ENCODE results near the gene YARS1.
A peak's percentile ranks its signal among the peaks of the same experiment; 100 is the strongest.

Gene YARS1

DNA sequence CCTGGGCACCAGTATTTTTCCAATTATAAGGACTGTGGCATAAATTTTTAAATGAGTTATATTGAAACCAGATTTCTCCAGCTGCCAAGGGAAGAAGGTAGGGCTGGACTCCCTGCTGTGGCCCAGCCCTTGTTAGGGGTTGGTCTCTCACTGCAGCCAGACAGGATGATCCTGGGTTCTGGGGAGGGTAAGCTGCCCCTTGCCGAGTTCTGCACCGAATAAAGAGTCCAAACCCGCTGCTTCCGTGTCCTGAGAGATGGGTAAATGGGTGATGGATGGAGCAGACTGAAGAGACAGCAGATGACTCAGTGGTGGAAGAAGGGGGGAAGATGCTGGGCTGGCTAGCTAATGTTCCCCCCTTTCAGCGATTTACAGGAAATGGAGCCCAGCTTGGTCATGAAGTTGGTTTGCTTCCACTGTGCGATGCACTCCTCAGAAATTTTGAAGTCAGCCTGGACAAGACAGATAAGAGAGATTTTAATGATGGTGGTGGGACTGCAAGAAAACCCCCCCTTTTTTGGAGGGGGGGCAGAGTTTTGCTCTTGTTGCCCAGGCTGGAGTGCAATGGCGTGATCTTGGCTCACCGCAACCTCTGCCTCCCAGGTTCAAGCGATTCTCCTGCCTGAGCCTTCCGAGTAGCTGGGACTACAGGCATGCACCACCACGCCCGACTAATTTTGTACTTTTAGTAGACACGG, 41.4 kb downstream of the YARS1 start:
- no peak for DNase-seq

DNA sequence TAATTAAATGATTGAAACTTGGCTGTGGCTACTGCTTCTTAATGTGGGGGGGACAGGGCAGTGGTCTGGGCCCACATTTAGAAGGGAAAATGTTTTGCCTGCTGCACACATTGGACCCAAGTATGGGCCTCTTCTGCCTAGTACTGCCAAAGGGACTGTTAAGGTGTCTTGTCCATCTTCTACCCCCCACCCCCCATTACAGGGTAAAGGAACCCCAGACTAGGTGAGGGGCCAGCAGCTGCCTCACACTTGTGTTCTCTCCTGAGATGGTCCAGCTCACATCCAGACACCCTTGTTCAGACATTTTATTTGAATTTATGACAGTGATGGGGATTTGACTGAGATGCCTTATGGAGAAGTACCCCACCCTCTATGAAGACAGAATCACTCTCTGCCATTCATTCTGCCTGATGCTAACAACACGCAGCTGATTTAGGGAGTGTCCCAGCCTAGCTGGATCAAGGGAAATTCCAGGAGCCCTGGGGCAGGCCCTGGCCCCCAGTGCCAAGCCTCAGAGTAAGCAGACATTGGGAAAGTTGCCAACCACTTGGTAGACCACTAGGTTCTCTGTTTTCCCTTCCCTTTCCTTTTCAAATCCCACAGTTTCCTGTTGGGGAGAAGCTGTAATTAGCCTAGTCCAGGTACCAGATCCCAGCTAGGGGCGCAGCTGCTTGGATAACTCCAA, 42.1 kb downstream of the YARS1 start:
- no peak for DNase-seq

DNA sequence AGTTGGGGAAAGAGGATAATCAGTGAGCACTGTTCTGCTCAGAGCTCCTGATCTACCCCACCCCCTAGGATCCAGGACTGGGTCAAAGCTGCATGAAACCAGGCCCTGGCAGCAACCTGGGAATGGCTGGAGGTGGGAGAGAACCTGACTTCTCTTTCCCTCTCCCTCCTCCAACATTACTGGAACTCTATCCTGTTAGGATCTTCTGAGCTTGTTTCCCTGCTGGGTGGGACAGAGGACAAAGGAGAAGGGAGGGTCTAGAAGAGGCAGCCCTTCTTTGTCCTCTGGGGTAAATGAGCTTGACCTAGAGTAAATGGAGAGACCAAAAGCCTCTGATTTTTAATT, 42.7 kb downstream of the YARS1 start:
- DNase-seq = no peak

DNA sequence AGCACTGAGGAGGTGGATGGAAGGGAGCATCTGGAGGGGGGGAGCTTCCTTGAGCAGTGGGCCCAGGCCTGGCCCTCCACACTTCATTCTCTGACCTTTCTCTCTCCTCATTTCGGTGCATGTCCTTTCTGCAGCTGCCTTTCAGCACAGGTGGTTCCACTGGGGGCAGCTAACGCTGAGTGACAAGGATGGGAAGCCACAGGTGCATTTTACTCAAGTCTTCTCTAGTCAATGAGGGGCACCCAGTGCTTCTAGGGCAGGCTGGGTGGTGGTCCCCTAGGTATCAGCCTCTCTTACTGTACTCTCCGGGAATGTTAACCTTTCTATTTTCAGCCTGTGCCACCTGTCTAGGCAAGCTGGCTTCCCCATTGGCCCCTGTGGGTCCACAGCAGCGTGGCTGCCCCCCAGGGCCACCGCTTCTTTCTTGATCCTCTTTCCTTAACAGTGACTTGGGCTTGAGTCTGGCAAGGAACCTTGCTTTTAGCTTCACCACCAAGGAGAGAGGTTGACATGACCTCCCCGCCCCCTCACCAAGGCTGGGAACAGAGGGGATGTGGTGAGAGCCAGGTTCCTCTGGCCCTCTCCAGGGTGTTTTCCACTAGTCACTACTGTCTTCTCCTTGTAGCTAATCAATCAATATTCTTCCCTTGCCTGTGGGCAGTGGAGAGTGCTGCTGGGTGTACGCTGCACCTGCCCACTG, 43.2 kb downstream of the YARS1 start:
- no peak for DNase-seq

DNA sequence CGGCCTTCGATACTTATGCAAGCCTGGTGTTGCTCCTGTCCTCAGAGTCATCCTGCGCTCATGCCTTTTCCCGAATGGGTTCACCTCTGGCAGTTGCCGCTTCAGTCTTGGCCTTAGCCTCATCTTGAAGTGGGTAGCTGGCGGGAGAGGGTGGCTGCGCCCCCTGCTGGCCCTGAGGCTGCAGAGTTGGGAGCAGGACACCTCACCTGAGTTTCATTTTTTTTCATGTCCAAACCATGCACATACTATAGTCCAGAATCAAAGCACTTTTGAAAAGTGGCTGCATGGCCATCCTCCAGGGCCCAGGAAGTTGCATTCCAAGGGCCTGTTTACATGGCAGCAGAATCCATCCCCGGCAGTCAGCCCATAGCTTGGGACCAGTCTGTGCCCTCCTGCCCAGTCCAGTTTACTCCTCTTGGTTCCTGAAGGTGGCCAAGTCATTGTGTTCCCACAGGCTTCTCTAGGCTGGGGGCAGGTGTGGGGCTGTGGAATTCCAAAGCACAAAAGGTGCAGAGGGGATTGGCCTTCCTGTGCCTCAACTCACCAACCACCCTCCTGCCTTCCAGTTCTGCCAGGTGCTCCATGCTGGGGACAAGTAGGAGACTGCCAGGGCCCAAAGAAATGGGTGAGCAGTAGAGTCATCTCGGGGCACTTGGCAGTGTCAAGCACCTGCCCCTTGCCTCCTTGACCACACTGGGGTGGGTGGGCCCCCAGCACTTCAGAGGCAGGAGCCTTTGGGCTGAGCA, 44.0 kb downstream of the YARS1 start:
- peak; percentile 73 for DNase-seq

DNA sequence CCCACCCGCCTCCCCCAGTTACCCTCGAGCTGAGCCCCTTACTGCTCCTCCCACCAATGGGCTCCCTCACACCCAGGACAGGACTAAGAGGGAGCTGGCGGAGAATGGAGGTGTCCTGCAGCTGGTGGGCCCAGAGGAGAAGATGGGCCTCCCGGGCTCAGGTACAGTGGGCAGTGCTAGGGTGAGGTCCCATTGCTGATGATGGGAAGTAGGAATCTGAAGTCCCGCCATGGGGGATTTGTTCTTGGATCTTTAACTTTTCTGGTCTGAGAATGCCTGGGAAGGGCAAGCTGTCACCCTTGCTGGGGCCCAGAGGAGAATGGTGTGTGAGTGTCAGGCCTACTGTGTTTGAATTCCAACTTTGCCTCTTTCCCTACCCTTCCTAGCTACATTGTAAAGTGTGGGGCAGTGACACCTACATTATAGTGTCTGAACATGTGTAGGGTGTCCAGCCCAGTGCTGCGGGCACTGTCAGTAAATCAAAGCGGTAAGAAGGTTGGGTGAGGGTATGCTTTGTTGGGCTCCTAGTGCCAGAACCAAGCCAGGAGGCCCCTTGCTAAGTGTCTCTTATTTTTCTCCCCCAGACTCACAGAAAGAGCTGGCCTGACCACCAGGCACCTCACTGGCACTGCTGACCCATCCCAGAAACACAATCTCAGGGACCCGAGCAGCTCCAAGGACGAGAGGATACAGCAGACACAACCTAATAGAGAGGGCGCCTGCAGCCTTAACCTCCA, 44.7 kb downstream of the YARS1 start:
- DNase-seq = no peak

DNA sequence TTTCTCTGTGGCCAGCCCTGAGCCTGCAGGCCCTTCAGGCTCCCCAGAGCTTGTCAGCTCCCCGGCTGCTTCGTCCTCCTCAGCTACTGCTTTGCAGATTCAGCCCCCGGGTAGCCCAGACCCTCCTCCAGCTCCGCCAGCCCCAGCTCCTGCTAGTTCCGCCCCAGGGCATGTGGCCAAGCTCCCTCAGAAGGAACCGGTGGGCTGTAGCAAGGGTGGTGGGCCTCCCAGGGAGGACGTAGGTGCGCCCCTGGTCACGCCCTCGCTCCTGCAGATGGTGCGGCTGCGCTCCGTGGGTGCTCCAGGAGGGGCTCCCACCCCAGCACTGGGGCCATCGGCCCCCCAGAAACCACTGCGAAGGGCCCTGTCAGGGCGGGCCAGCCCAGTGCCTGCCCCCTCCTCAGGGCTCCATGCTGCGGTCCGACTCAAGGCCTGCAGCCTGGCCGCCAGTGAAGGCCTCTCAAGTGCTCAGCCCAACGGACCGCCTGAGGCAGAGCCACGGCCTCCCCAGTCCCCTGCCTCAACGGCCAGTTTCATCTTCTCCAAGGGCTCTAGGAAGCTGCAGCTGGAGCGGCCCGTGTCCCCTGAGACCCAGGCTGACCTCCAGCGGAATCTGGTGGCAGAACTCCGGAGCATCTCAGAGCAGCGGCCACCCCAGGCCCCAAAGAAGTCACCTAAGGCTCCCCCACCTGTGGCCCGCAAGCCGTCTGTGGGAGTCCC, 45.4 kb downstream of the YARS1 start:
- DNase-seq = no peak

DNA sequence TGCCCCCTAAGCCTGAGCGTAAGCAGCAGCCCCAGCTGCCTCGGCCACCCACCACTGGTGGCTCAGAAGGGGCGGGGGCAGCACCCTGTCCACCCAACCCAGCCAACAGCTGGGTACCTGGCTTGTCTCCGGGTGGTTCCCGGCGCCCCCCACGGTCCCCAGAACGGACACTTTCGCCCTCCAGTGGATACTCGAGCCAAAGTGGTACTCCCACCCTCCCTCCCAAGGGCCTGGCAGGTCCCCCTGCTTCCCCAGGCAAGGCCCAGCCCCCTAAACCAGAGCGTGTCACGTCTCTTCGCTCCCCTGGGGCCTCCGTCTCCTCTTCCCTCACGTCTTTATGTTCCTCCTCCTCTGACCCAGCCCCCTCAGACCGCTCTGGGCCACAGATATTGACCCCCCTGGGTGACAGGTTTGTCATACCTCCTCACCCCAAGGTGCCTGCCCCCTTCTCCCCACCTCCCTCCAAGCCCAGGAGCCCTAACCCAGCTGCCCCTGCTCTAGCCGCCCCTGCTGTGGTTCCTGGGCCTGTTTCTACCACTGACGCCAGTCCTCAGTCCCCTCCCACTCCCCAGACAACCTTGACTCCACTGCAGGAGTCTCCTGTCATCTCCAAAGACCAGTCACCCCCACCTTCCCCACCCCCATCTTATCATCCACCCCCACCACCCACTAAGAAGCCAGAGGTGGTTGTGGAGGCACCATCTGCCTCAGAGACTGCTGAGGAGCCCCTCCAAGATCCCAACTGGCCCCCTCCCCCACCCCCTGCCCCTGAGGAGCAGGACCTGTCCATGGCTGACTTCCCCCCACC, 46.2 kb downstream of the YARS1 start:
- no peak for DNase-seq

DNA sequence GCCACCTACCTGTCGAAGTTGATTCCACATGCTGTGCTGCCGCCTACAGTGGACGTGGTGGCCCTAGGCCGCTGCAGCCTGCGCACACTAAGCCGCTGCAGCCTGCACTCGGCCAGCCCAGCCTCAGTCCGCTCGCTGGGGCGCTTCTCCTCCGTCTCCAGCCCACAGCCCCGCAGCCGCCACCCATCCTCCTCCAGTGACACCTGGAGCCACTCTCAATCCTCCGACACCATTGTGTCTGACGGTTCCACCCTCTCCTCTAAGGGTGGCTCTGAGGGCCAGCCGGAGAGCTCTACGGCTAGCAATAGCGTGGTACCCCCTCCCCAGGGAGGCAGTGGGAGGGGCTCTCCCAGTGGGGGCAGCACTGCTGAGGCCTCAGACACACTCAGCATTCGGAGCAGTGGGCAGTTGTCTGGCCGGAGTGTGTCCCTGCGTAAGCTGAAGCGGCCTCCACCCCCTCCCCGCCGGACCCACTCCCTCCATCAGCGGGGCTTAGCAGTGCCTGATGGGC, 46.9 kb downstream of the YARS1 start:
- DNase-seq = no peak

DNA sequence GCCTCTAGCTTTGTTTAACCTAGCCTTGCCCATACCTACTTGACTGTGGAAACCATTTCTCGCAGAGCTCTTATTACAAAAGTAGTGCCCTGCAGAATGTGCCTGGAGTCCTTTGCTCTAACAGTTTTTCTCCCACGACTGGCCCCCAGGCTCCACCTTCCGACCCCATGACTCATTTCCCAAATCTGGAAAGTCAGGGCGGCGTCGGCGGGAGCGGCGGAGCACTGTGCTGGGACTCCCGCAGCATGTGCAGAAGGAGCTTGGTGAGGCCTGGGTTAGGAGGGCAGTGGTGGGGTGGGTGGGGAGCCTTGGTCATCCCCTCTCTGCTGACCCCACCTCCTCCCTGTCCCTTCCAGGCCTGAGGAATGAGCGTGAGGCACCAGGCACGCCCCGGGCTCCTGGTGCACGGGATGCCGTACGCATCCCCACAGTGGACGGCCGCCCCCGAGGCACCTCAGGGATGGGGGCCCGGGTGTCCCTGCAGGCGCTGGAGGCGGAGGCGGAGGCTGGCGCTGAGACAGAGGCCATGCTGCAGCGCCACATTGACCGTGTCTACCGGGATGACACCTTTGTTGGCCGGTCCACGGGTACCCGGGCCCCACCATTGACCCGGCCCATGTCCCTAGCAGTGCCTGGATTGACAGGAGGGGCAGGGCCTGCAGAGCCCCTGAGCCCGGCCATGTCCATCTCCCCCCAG, 47.5 kb downstream of the YARS1 start:
- DNase-seq = no peak

DNA sequence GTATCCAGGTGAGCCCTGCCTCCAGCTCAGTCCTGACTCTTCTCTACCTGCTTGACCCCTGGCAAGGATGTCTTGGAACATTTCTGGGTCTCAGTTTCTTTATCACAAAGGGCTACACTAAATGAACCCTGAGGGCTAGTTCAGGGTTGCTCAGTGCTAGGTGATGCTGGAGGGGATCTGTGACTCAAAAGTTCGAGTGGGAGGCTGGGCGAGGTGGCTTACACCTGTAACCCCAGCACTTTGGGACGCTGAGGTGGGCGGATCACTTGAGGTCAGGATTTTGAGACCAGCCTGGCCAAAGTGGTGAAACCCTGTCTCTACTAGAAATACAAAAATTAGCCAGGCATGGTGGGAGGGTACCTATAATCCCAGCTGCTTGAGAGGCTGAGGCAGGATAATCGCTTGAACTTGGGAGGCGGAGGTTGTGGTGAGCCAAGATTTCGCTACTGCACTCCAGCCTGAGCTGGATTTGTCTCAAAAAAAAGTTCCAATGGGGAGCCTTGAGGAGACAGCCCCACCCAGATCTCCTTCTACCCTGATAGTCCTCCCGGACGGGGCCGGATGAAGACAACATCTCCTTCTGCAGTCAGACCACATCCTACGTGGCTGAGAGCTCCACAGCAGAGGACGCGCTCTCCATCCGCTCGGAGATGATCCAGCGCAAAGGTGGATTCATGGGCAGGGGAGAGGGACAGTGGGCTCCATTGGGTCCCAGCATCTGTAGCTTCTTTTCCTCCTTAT, 48.9 kb downstream of the YARS1 start:
- DNase-seq = no peak

DNA sequence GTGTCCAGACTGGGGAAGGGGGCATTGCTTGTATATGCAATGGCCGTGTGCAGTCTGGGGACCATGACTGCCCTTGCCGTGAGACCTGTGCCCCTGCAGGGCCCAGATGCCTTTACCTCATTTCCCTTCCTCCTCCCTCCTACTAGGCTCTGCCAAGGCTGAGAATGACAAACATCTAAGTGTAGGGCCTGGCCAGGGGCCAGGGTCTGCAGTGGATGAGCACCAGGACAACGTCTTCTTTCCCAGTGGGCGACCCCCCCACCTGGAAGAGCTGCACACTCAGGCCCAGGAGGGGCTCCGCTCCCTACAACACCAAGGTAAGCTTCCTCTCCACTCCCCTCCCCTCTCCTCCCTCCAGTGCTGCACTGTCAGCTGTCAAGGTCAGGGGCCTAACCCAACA, 49.5 kb downstream of the YARS1 start:
- no peak for DNase-seq

DNA sequence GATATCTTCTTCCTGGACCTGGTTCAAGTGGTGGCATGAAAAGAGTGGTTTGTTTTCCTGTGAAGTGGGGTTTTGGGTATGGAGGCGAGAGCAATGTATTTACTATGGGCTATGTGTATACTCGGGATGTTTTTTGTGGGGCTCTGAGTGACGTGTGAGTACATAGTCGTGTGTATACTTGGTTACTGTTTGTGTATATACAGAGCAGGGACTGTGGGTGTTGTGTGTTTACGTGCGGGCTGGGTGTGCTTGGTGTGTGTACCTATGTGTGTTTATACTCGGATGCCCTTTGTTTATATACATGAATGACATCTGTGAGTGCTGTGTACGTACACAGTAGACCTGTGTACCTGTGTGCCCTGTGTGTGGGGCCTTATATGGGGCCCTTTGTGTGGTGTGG, 50.0 kb downstream of the YARS1 start:
- DNase-seq = no peak

DNA sequence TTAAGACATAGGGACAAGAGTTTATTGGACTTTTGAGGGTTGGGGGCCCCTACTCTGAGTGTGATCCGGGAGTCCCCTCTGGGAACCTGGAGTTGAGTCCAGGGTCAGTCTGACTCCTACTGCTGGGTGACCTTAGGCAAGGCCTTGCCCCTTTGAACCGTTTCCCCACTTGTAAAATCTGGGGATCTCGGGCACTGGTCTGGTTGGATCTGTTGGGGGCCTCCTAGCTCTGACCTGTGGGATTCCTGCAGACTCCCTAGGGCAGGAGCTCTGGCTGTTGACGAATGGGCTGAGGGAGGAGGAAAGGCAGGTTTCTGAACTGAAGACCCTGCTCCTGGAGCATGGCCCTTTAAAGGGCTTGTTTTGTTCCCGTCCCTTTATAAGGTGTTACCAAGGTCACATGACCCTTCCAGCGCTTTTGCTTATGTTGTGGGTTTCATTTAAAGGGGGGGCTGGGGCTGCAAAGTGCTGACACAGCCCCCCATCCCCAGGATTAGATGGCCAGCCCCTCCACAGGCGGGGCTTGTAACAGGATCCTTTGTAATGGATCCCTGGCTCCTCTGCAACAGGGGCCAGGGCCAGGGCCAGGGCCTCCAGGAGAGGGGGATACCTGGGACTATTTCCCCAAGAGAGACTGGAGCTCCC, 50.7 kb downstream of the YARS1 start:
- no peak for DNase-seq

DNA sequence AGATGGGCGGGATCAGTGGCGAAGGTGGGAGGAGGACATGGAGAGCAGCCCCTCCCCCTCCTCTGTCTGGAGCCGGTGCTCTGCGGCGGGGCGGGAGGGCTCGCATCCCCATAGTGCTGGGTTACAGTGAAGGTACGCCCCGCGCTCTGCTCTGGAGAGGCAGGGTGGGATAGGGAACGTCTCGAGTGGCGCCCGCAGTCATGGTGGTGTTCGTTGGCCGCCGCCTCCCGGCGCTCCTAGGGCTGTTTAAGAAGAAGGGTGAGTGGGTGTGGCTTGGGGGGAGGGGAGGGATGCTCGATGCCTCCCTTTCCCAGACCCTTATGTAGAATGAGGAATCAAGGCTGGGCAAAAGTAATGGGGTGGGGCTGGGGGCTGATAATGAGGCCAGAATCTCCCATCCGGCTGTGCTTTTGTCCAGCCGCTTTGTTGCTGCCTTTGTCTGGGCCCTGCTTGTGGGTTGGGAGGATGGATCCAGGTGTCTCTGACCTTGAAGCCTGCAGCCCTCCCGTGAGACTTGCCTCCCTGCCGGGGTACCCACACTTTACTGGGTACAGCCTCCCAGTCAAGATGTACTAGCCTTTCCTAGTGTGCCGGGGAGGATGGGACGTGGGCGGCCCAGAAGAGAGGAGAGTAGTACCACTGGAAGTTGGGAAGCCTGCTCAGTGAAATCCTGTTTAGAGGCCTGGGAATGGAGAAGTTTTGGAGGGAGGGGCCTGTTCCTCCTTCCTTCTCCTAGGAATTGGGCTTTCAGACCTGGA, 51.4 kb downstream of the YARS1 start:
- DNase-seq = no peak

DNA sequence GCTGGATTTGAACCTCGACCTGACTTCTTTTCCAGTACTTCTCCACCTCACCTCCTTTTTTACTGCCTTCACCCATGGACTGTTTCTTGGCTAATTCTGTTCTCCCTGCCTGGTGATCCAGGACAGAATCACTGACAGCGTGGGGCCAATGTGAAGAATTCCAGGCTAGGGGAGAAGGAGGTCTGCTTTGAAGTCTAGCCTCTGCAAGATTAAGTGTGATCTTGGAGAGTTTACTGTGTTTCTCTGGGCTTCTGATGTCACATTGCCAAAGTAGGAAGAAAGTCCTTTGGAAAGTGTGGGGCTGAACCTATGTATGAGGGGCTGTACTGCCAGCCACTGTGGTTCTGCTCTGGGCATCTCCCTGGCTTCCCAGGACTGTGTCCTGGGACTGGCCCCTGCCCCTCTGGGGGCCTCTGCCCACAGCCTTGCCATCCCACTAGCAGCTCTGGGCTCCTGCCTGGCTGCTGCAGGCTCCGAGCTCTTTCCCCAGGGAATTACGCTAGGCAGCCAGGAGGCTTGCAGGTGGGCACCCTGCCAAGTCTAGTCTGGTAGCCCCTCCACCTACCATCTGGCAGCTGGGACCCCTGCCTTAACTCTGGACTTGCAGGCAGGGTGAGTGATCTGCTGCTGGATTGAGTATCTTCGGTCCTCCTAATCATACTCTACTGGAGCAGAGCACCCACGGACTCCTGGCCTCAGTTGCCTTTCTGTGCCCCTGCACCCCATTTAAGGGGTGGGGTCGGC, 52.2 kb downstream of the YARS1 start:
- no peak for DNase-seq

DNA sequence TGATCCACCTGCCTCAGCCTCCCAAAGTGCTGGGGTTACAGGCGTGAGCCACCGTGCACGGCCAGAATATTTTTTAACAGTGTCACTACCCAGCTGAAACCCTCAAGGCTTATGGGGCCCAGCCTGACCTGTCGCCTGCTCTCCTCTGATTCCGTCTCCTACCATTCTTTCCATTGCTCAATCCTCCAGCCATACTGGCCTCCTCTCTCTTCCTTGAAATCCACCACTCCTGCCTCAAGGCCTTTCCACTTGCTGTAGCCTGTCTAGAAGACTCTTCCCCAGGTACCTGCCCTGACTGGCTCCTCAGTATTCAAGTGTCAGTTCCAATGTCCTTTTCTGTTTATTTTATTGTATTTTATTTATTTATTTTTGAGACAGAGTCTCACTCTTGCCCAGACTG, 53.9 kb downstream of the YARS1 start:
- DNase-seq = no peak

DNA sequence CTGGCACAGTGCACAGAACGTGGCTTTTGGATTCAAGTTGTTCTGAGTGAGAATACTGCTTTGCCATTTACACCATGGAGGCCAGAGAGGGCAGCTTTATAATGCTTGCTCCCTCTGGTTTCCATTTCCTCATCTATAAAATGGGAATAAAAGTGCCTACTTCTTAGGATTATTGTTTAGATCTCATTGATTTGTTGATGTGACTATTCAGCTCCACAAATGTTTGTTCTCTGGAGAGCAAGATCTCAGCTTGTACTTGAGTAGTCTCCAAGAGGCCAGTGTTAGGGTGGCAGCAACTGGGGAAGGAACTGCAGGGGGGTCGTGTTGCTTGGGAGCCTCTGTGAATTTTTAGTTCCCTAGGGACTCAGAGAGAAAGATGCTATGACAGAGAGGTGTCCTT, 55.2 kb downstream of the YARS1 start:
- no peak for DNase-seq

All from CD4-positive, alpha-beta T cell treated with Interleukin-4 for 4 hours (primary cell).